IPS-18c (cell line): ENCODE results near the gene MTG2.

ENCODE experiments used
- H3K4me3 ChIP-seq: 2 replicates; pipeline ENCODE4 v1.7.0; 2013; ENCODE audit warnings: low read depth, mild to moderate bottlenecking, low read length, moderate library complexity; ENCODE audit not compliant: insufficient read depth
- H3K9me3 ChIP-seq: one replicate; pipeline ENCODE4 v1.6.1; 2013; ENCODE audit warnings: mild to moderate bottlenecking, low read length, moderate library complexity; ENCODE audit not compliant: control insufficient read depth, insufficient read depth

The MTG2 gene

DNA sequence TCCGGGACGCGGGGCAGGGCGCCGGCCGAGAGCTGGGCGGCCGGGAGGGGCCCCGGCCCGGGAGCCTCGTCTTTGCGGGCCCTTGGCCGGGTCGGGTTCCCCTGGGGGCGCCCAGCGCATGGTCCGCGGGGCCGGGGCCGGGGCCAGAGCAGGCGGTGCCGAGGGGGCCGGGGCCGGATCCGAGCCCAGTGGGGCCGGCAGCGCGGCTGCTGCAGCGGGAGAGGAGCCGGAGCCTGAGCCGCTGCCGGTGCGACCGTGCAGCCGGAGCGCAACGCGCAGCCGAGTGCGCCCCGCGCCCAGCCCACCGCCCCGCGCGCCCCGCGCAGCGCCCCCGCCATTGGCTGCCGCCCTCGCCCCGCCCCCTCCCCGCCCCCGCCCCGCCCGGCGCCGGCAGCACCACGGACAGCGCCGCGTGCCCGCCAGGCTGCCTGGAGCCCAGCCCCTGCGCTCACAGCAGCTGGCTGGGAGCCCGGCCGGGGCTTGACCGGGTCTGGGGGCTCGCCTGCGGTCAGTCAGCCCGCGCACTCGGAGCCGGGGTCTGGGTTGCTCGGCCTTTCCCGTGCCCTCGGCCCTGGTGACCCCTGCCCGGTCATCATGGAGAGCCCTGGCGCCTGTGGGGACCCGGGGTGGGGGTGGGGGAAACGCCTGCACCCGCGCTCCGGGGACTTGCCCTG lies 37.3 kb downstream of the MTG2 start, which contains the start of gene HRH3:
Gene HRH3, minus strand, starts transcription at position 287 of the 674 bp plus-strand sequence. CDS start 308 bp downstream, outside the sequence.
- H3K9me3 ChIP-seq: no peaks in the 10 kb centered on the region
- H3K4me3 ChIP-seq: peak within 1 kb of the TSS; percentile 56

DNA sequence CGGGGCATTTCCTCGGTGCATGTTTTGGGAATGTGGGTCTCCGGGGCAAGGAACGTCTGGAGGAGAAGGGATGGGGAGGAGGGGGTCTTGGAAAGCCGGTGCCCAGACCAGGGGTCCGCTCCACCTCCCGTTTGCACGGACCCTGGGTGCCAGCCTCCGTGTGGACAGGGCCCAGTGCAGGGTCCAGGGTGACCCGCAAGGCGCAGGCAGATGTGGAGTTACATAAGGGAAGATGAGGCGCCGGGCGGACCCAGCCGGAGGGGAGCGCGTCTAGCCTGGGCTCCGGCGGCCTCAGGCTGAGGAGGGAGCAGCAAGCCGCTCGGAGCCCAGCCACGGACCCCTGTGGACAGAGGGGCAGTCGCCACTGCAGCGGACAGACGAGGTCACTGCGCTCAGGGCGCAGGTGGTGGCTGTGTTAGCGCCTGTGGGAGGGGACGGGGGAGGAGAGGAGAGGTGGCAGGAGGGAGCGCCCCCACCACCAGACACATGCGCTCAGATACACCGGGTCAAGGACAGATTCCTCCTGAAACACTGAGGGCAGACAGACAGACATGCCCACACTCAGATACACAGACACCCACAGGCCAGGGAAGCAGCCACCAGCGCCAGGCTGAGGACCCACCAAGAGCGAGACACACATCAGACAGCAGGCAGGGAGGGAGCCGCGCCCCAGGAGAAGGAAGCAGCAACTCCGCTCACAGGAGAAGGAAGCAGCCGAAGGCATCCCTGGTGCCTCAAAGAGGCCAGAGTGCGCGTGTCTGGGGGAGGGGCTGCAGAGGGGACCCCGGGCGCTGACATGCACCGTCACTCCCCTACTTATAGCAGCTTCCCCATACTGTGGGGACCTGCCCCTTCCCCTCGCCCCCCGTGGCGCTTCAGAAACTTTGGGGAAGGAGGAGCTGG lies 38.1 kb downstream of the MTG2 start:
- H3K4me3 ChIP-seq: peak overlapping the region; percentile 45

DNA sequence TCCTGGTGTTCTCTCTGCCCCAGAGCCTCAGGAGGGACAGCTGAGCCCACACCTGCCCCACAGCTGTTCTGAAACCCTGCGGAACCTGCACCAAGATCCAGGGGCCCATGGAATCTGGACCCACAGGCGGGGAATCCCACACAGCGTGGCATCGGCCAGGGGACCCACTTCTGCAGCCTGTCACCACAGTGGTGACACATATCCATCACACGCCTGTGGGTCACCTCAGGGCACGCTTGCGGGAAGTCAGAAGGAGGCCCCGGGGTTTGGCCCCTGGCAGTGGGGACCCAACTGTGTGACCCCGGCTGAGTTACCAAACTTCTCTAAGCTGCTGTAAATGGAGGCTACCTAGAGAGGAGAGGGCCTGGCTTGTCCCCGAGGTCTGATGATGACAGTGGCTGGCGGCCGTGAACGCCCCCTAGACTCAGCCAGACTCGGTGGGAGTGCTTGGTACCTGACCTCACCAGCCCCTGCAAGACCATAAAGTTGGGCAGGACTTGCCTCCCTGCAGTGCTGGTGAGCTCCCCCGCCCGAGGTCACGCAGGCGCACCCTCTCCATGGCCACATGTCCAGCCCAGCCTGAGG lies 39.5 kb downstream of the MTG2 start:
- no peak overlapping the region for H3K4me3 ChIP-seq
- no peaks in the 10 kb centered on the region for H3K9me3 ChIP-seq

More for the DNA sequence above, 38.1 kb downstream of the MTG2 start:
- H3K9me3 ChIP-seq: no peaks in the 10 kb centered on the region

DNA sequence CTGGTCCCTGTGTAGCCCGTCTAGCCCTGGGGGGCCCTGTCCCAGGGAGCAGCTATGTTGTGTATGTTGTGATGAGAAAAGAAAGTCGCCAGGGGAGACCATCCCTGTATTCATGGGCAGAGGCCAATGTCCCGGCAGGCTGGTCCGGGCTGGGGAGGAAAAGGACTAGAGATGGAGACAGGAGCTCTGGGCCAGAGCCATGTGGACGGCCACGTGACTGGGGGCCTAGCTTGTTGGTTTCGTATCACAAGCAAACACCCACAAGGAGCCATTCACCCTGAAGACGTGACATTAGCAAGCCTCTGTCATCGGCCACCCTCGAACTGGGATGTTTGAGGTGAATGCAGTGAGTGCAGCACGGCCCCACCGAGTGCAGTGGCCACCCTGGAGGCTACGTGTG lies 40.1 kb downstream of the MTG2 start:
- Histone ChIP-seq H3K4me3 (no peak overlapping the region), H3K9me3 (no peaks in the 10 kb centered on the region)

DNA sequence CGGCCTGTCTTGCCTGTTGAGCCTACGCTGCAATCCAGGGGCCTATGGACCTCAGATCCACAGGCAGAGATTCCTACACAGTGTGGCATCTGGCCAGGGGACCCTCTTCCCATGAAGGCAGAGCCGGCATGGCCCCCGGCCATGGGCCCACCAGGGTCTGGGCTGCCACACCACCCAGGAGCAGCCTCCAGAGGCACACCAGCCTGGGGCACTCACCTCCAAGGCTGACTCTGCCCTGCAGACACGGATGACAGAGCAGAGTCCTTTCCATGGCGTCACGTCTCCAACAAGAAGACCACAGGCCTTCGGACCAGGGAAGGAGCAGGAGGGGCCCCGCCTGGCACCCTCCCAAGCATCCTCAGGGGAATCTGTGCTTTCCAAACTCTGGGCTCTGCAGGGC lies 40.7 kb downstream of the MTG2 start:
- Histone ChIP-seq H3K4me3 (no peak overlapping the region), H3K9me3 (no peaks in the 10 kb centered on the region)

DNA sequence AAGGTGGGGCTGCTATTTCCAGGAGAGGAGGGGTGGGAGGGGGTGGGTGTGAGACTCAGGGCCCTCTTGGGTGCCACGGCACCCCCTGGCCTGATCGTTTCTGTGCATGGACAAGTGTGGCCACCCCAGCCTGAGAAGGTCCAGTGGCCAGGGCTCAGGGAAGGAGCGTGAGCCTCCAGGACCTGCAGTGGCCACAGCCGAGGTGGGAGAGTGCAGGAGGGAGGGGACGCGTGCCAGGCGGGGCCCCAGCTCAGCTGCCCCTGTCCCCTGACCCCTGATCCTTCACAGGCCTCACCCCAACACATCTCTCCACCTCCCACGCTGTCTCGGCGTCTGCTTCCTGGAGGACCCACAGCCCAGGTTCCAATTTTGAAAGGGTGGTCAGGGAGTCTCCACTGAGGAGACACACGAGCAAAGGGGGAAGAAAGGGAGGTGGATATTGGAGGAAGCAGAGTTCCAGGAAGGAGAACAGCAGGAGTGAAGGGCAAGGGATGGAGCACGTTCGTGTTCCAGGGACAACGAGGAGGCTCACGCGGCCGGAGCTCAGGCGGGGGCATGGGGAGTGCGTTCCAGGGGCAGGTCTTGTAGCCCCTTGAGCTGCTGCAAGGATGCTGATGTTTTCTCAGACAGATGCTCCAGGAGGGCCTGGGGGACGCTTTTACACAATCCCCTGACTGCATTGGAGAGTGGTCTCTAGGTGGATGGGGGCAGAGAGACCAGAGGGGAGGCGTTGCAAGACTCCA lies 41.5 kb downstream of the MTG2 start:
- no peak overlapping the region for H3K4me3 ChIP-seq
- H3K9me3 ChIP-seq: no peaks in the 10 kb centered on the region

DNA sequence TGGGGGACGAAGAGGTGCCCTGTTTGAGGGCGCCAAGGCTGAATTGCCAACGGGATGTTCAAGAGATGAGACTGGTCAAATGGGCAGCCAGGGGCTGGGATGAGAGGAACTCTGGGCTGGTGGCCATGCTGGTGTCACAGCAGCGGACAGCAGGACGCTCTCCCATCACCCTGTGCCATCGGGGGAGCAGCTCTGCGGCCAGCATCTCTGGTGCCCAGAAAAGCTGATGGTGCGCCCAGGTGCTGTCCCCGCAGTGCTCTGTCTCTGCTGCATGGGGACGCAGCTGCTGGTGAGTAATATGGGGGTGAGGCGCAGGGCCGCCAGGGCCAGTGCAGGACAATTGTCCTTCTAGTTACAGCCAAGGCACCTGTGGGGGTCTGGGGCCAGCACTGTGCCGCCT lies 42.2 kb downstream of the MTG2 start:
- Histone ChIP-seq H3K4me3 (no peak overlapping the region), H3K9me3 (no peaks in the 10 kb centered on the region)

DNA sequence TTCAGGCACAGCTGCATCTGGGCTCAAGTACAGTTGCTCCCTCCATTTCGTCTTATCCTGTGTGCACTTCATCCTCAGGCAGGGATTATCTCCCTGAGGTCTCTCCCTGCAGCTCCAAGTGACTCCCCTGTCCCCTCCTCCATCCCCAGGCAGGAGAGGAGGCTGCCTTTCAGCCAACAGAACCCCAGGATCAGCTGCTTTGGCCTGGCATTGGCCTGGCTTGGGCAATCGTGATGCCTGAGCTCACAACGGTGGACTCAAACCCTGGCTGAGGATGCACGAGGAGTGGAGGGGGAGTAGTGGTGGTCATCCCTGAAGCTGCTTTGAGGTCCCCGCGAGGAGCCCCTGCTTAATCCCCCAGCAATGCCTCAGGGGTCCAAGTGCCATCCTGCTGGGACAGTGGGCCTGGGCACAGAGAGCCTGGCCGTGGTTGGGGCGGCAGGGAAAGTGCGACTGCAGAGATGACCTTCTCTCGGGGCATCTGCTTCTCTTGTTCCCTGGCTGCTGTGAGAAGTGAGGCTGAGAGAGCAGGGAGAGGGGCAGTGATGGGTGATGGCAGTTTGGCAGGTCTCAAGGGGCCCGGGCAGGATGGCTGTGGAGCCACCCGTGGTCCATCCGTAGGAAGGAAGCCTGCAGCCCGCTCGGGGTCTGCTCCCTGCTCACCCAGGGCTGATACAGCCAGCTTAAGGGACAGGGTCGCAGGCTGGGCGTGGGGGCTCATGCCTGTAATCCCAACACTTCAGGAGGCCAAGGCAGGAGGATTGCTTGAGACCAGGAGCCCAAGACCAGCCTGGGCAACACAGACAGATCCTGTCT lies 43.2 kb downstream of the MTG2 start:
- Histone ChIP-seq H3K4me3 (no peak overlapping the region), H3K9me3 (no peaks in the 10 kb centered on the region)

DNA sequence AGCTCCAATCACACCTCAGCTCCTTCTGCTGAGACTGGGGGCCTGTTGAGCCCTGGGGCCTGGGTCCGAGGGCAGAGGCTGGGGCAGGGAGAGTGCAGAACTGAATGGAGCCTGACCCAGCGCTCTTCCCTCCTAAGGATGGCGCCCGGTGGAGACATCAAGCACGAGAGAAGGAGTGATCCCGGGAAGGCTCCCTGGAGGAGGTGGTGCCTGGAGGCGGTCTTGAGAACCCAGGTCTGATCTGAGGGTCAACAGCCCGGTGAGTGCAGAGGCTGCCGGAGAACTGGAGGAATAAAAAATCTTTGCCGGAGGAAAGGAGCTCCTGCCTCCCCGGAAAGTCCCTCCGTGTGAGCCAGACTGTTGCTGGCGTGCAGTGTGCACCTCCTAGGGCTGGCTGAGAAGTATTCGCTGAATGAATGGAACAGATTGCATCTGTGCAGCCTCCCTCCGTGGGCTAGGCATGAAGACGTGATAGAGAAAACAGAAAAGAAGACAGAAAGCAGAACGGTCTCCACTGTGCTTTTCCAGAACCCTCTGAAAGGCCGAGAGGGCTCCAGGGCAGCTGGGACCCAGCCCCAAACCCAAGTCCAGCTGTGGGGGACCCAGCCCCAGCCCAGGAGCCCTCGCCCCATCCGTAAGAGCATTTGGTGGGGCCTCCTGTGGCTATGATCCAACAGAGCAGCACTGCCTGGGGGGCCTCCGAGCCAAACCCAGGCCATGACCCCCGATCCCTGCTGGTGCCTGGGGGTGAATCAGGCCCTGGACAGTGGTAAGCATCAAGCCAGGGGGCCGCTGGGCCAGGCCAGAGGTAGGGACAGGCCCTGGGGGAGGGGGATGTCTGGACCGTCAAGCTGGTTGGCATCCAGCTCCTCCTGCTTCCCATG lies 44.1 kb downstream of the MTG2 start:
- no peaks in the 10 kb centered on the region for H3K9me3 ChIP-seq
- no peak overlapping the region for H3K4me3 ChIP-seq

DNA sequence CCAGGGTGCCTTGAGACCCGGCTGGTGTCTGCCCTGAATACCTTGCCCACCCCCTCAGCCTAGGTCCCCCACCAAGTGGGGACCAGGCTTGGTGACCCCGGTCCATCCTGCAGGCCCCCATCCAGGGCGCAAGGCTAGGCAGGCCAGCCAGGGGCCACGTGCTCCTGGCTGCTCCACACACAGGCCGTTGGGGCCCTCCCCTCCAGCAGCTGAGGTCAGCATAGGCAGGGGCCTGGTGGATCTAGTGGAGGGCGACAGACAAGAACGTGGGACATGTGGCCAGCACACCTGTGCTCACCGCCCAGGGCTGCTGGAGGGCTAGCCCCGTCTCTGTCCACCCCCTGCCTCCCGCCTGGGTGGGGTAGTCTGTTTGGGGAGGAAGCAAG lies 44.8 kb downstream of the MTG2 start:
- no peak overlapping the region for H3K4me3 ChIP-seq
- H3K9me3 ChIP-seq: no peaks in the 10 kb centered on the region

DNA sequence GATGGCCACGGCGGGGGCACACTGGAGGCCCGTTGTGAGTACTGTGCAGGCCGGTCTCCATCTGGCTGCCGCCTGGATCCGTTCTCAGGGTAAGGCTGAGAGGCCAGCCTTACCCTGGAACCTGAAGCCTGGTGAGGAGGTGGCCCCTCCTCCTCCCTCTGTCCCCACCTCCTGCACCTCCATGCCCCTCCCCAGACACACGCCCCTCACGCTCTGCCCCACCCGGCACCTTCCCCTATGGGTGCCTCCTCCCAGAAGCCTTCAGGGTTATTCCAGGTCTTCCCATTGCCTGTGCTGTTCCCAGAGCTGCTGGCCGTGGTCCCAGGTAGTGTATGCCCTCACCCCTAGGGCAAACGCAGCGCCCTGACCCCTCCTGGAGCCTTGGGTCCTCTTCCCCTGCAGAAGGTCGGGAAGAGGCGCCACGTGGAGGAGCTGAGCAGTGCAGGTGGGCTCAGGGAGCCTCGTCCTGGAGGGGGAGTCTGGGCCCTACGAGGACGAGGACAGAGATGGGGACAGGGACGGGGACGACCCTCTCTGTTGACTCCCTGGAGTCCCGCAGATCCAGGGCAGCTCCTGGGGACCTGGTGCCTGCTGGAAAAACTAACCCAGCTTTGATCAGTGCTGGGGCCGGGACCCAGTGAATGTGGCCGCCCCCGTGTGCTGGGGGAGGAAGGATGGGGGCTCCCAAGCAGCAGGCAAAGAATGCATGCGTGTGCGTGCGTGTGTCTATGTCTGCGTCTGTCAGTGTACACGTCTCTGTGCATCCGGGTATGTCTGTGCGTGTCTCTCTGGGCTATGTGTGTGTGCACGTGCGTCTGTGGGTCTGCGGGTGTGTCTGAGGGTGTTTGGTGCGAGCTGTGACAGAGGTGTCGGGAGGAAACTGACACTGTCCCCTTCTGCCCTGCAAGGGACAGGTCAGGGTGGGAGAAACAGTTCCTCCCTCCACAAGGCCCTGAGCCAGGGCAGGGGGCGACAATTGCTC lies 45.4 kb downstream of the MTG2 start:
- no peaks in the 10 kb centered on the region for H3K9me3 ChIP-seq
- H3K4me3 ChIP-seq: no peak overlapping the region

DNA sequence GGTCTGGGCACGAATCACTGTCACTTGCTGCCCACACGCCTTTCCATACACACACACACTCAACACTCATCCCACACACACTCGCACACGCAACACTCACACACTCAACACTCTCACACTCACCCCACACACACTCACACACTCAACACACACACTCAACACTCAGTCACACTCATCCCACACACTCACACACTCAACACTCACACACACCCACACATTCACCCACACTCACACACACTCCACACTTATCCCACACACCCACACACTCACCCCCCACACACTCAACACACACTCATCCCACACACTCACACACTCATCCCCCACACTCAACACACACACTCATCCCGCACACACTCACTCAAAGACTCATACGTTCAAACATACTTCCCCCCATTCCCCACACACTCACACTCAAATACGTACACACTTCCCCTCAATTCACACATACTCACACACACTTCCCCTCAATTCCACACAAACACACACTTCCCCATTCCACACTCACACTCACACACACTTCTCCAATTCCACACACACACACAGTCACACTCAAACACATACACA lies 46.2 kb downstream of the MTG2 start:
- no peak overlapping the region for H3K4me3 ChIP-seq
- H3K9me3 ChIP-seq: no peaks in the 10 kb centered on the region

DNA sequence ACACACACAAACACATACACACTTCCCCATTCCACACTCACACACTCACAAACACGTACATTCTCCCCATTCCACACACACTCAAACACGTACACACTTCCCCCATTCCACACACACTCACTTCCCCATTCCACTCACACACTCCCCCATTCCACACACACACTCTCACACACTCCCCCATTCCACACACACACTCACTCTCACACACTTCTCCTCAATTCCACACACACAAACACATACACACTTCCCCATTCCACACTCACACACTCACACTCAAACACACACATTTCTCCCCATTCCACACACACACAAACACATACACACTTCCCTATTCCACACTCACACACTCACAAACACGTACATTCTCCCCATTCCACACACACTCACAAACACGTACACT lies 46.8 kb downstream of the MTG2 start:
- H3K9me3 ChIP-seq: no peaks in the 10 kb centered on the region

DNA sequence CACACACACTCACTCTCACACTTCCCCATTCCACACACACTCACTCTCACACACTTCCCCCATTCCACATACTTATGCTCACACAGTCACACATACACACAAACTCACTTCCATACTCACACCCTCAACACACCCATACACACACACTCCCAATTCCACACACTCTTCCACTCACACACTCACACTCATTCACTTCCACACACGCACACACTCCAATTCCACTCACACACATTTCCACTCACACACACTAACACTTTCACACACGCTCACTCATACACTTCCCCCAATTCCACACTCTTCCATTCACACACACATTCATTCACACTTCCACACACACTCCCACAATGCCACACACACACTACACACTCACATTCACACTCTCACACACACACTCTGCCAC lies 47.4 kb downstream of the MTG2 start:
- H3K4me3 ChIP-seq: no peak overlapping the region
- H3K9me3 ChIP-seq: no peaks in the 10 kb centered on the region

More for the DNA sequence above, 46.8 kb downstream of the MTG2 start:
- H3K4me3 ChIP-seq: no peak overlapping the region

DNA sequence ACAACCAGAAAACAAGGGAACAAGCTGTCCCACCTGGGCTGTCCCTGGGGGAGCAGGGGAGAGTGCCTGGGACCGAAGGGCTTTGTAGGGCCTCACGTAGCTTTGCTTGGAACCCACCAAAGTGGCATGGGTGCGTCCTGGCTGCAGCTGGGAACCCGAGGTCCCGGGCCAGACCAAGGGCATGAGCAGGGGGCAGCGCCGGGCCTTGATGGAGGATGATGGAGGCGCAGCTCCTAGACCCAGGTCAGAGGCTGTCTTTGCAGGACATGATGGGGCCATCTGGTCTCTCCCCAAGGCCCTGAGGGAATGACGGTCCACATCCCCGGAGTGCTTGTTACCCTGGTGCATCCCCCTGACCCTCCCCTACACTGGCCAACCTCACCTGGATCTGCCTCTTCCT lies 47.9 kb downstream of the MTG2 start:
- no peak overlapping the region for H3K4me3 ChIP-seq

More for the DNA sequence above, 47.9 kb downstream of the MTG2 start:
- H3K9me3 ChIP-seq: no peaks in the 10 kb centered on the region
